Lower leg skin (tissue), 3 donors: ENCODE measurements around the gene F13A1.

Source experiments
- POLR2A ChIP-seq, 2 donors: fragments of 450-650 bp; IDR thresholded peaks; one replicate each; pipeline ENCODE4 v1.6.1; 2016 to 2017; ENCODE audit warnings: antibody characterized with exemption in 2 of 2, mild to moderate bottlenecking in 1 of 2, moderate library complexity in 1 of 2
- TF ChIP-seq, protein P1 (sequence below), 3 donors: fragments of 450-650 bp; IDR thresholded peaks; one replicate each; pipeline ENCODE4 v1.5.1; 2016; ENCODE audit warnings: antibody characterized with exemption in 3 of 3, mild to moderate bottlenecking in 3 of 3, moderate library complexity in 2 of 3

DNA sequence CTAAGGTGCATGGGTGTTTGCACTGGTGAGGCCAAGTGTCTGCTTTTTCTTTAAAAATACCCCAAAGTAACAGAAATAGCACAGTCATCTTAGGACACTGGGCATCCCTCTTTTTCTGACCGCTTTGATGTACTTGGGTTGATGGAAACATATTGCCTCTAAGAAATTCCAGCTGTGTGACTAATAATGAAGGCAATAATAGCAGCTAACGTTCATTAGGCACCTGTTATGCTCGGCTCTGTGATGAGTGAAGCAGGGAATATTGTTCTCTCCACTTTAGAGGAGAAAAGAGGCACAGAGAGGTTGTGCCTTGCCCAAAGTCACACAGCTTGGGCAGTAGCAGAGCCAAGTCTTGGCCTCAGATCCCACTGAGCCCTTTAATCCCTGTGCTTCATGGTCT lies 100.7 kb downstream of the F13A1 start:
- TF ChIP-seq, protein P1, sequence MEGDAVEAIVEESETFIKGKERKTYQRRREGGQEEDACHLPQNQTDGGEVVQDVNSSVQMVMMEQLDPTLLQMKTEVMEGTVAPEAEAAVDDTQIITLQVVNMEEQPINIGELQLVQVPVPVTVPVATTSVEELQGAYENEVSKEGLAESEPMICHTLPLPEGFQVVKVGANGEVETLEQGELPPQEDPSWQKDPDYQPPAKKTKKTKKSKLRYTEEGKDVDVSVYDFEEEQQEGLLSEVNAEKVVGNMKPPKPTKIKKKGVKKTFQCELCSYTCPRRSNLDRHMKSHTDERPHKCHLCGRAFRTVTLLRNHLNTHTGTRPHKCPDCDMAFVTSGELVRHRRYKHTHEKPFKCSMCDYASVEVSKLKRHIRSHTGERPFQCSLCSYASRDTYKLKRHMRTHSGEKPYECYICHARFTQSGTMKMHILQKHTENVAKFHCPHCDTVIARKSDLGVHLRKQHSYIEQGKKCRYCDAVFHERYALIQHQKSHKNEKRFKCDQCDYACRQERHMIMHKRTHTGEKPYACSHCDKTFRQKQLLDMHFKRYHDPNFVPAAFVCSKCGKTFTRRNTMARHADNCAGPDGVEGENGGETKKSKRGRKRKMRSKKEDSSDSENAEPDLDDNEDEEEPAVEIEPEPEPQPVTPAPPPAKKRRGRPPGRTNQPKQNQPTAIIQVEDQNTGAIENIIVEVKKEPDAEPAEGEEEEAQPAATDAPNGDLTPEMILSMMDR (IDR thresholded peaks at IDR 0.05): no peak
- no peak for TF ChIP-seq POLR2A (IDR thresholded peaks at IDR 0.05)
